Thoracic aorta (tissue), 2 donors: ENCODE data around the gene CT47C1. TPM values are rescaled to one million over a fixed set of nuclear protein-coding genes. Genes with fewer than 3 reads are reported as not detected.

Experiments
- ATAC-seq: fragments of 150-250 bp; one replicate; pipeline ENCODE4 v1.8.0; 2017; ENCODE audit warnings: low read depth; ENCODE audit not compliant: insufficient number of reproducible peaks, low FRiP score
- DNase-seq: peaks from one replicate; pipeline ENCODE4 v3.0.0-alpha.2; 2020; ENCODE audit warnings: low spot score
- H3K27ac ChIP-seq, 2 donors: fragments of 200-600 bp; sonication (generic); 1 replicate in 1 of 2; 2 replicates in 1 of 2; pipeline ENCODE4 v1.5.1; 2016; ENCODE audit warnings: mild to moderate bottlenecking in 2 of 2, moderate library complexity in 2 of 2
- H3K27me3 ChIP-seq: fragments of 200-600 bp; sonication (generic); replicated peaks from 2 replicates; pipeline ENCODE4 v1.6.0; 2016; ENCODE audit warnings: mild to moderate bottlenecking; ENCODE audit not compliant: insufficient read depth
- H3K36me3 ChIP-seq: fragments of 200-600 bp; sonication (generic); one replicate; pipeline ENCODE4 v1.5.1; 2016
- H3K4me1 ChIP-seq, 2 donors: fragments of 200-600 bp; sonication (generic); 1 replicate in 1 of 2; 2 replicates in 1 of 2; pipeline versions ENCODE4 v1.5.1 to v1.6.0; 2016; ENCODE audit warnings: low read depth in 2 of 2, mild to moderate bottlenecking in 1 of 2; ENCODE audit not compliant: control insufficient read depth in 1 of 2
- H3K4me3 ChIP-seq: fragments of 200-600 bp; sonication (generic); 2 replicates; pipeline ENCODE4 v1.5.1; 2016; ENCODE audit warnings: mild to moderate bottlenecking
- H3K9me3 ChIP-seq: fragments of 200-600 bp; sonication (generic); 2 replicates; pipeline ENCODE4 v1.5.1; 2016
- total RNA-seq, 2 donors: library from RNA; depleted of rRNA; stranded (reverse); fragments of >200 nt; gene quantifications; one replicate each; pipeline versions ENCODE4 v1.1.0 to v1.2.3, GENCODE V29; 2016
- TF ChIP-seq, protein P1 (sequence below): fragments of 200-600 bp; sonication (generic); IDR thresholded peaks from one replicate; pipeline ENCODE4 v1.5.1; 2019; ENCODE audit warnings: antibody characterized with exemption

The CT47C1 gene
- total RNA-seq, 2 donors from 2014 or later: not detected

DNA sequence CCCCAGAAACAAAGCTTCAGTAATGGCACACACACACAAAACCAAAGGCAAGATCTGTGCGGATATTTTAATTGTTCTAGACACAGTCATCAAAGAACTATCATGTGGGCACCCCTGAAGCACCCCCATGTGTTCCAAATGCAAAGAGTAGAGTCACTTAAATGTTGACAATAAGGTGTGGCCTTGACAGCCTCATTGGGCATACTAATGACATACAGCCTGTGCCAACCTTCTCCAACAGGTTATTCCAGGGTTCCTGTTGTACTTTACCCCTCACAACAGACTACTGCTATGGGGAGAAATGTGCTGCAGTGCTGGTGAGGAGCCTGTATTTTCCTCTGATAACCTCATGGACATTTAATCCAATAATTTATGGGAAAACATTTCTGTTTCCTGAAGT lies 29.8 kb upstream of the CT47C1 start:
- no peak overlapping the region for H3K27ac ChIP-seq
- no peaks in the 10 kb centered on the region for H3K4me1 ChIP-seq
- no peaks in the 10 kb centered on the region for H3K36me3 ChIP-seq
- no peak overlapping the region for H3K4me3 ChIP-seq
- TF ChIP-seq, protein P1, sequence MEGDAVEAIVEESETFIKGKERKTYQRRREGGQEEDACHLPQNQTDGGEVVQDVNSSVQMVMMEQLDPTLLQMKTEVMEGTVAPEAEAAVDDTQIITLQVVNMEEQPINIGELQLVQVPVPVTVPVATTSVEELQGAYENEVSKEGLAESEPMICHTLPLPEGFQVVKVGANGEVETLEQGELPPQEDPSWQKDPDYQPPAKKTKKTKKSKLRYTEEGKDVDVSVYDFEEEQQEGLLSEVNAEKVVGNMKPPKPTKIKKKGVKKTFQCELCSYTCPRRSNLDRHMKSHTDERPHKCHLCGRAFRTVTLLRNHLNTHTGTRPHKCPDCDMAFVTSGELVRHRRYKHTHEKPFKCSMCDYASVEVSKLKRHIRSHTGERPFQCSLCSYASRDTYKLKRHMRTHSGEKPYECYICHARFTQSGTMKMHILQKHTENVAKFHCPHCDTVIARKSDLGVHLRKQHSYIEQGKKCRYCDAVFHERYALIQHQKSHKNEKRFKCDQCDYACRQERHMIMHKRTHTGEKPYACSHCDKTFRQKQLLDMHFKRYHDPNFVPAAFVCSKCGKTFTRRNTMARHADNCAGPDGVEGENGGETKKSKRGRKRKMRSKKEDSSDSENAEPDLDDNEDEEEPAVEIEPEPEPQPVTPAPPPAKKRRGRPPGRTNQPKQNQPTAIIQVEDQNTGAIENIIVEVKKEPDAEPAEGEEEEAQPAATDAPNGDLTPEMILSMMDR: no peak
- ATAC-seq: no peak
- no peaks in the 10 kb centered on the region for H3K27me3 ChIP-seq
- H3K9me3 ChIP-seq: no peaks in the 10 kb centered on the region
- no peak for DNase-seq

DNA sequence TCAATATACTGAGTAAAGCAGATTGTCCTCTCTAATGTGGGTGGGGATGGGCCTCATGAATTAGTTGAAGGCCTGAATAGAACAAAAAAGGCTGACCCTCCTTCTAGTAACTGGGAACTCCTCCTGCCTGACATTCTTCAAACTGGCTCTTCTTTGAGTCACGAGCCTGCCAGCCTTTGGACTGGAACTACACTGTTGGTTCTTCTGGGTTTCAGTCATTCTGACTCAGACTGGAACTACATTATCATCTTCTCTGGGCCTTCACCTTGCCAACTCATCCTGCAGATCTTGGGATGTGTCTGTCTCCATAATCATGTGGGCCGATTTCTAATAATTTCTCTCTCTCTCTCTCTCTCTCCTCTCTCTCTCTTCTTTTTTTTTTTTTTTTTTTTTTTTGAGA lies 26.9 kb upstream of the CT47C1 start:
- H3K36me3 ChIP-seq: no peaks in the 10 kb centered on the region
- no peaks in the 10 kb centered on the region for H3K27me3 ChIP-seq
- no peak overlapping the region for H3K27ac ChIP-seq
- no peak overlapping the region for H3K4me3 ChIP-seq
- no peak for ATAC-seq
- TF ChIP-seq, protein P1: no peak
- no peaks in the 10 kb centered on the region for H3K9me3 ChIP-seq
- no peak for DNase-seq
- H3K4me1 ChIP-seq: no peaks in the 10 kb centered on the region

DNA sequence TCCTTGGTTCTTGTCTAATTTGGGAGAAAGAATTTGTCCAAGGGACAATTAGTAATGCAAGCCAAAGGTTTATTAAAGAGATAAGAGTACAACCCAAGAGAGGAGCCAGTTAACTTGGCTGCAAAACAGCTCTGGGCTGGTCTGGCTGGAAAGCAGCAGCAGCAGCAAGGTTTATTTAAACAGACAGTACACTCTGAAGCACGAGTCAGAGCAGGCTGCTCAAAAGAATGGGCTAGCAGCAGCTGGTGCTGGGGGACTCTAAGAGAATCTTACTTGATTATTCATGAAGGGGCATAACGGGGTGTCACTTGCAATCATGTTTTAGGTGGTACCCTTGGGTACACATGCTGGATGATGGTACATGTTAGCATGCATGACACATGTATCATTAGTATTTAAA lies 17.1 kb upstream of the CT47C1 start:
- no peaks in the 10 kb centered on the region for H3K9me3 ChIP-seq
- DNase-seq: no peak

DNA sequence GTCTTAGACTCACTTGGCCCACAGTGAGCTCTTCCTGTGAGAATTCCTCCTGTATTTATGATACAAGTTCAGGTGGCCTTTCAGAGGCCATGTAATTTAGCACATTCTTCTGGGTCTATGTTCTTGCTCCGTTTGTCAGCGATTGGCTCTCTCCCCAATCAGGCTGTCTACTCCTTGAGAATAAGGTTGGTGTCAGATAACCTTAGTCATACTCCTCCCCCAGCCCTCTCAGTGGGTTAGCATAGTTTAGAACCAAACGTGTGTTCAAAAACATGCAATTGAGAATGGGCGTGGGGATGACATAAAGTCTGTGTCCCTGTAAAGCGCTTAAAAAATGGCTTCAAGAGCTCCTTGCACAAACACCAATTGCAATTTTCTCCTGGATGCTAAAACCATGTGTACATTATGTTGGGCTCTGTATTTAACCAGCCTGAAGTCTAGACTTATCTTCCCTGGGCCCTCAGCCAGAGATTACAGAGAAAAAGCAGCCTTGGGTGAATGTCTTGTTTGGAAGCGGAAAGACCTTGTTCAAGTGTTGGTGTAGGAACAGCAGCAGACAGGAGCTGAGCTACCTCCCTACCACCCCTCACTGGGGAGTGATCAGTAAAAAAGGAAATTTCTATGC lies 9.9 kb upstream of the CT47C1 start:
- TF ChIP-seq, protein P1: no peak
- no peak for ATAC-seq
- Histone ChIP-seq H3K27me3 (no peaks in the 10 kb centered on the region), H3K4me1 (no peaks in the 10 kb centered on the region), H3K4me3 (no peak overlapping the region), H3K36me3 (no peaks in the 10 kb centered on the region), H3K27ac (no peak overlapping the region), H3K9me3 (no peaks in the 10 kb centered on the region)
- DNase-seq: no peak

More for the DNA sequence above, 17.1 kb upstream of the CT47C1 start:
- H3K4me3 ChIP-seq: no peak overlapping the region
- no peaks in the 10 kb centered on the region for H3K36me3 ChIP-seq
- TF ChIP-seq, protein P1: no peak
- no peak for ATAC-seq
- no peaks in the 10 kb centered on the region for H3K27me3 ChIP-seq
- no peak overlapping the region for H3K27ac ChIP-seq
- H3K4me1 ChIP-seq: no peaks in the 10 kb centered on the region

DNA sequence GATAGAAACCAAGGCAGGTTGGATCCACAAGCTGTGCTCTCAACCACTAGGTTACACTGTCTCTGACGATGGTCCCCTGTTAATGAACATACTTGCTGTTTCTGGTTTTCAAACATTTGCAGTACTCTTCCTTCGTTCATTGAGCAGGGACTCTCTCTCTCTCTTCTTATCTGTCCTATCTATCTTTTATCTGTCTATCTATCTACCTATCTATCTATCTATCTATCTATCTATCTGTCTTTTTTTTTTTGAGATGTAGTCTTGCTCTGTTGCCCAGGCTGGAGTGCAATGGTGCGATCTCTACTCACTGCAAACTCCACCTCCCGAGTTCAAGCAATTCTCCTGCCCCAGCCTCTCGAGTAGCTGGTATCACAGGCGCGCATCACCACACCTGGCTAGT lies 9.4 kb upstream of the CT47C1 start:
- Histone ChIP-seq H3K4me1 (no peaks in the 10 kb centered on the region), H3K36me3 (no peaks in the 10 kb centered on the region), H3K27ac (no peak overlapping the region), H3K27me3 (no peaks in the 10 kb centered on the region), H3K9me3 (no peaks in the 10 kb centered on the region), H3K4me3 (no peak overlapping the region)
- no peak for DNase-seq
- no peak for ATAC-seq
- TF ChIP-seq, protein P1: no peak
